Activated naive CD4-positive, alpha-beta T cell treated with anti-CD3 and anti-CD28 coated beads, Interleukin-2, amount 50 U/mL, for 24 hours (primary cell): Measurements from ENCODE around the gene DENND4C.
"Not testable (repeated sequence)": the region's sequence is repeated elsewhere in the genome, so short reads cannot be mapped to it uniquely, and the experiment has no call there.

ENCODE experiments used
- H3K27ac Mint-ChIP-seq: one replicate; pipeline ENCODE4 v1.8.0; 2021; ENCODE audit warnings: mild to moderate bottlenecking, mixed read lengths
- H3K27me3 Mint-ChIP-seq: one replicate; pipeline ENCODE4 v1.8.0; 2021; ENCODE audit warnings: mixed read lengths
- H3K36me3 Mint-ChIP-seq: one replicate; pipeline ENCODE4 v1.8.0; 2021; ENCODE audit warnings: mixed read lengths
- H3K4me1 Mint-ChIP-seq: one replicate; pipeline ENCODE4 v1.8.0; 2021; ENCODE audit warnings: mixed read lengths
- H3K4me3 Mint-ChIP-seq: one replicate; pipeline ENCODE4 v1.8.0; 2021; ENCODE audit warnings: mild to moderate bottlenecking, mixed read lengths
- H3K9me3 Mint-ChIP-seq: one replicate; pipeline ENCODE4 v1.8.0; 2021; ENCODE audit warnings: mixed read lengths

Gene DENND4C

DNA sequence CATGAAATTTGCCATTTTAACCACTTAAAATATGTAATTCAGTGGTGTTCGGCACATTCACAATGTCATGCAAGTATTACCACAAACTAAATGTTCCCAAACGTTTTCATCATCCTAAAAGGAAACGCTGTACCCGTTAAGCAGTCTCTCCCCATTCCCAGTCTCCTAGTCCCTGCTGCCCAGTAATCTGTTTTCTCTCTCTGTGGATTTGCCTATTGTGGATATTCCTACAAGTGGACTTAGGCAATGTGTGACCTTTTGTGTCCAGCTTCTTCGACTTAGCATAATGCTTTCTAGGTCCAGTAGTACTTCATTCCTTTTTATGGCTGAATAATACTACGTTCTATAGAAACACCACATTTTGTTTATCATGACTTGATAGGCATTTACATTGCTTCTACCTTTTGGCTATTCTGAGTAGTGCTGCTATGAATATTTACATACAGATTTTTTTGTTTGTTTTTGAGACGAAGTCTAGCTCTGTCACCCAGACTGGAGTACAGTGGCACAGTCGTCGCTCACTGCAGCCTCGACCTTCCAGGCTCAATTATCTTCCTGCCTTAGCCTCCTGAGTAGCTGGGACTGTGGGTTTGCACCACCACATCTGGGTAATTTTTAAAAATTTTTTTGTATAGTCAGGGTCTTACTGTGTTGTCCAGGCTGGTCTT, 13.0 kb downstream of the DENND4C start:
- H3K27ac Mint-ChIP-seq, result no peak overlapping the region
- H3K9me3 Mint-ChIP-seq, result no peaks in the 10 kb centered on the region
- no peak overlapping the region for H3K4me3 Mint-ChIP-seq
- H3K27me3 Mint-ChIP-seq, result no peaks in the 10 kb centered on the region
- H3K4me1 Mint-ChIP-seq, result peaks cover 58% of the 10 kb centered on the region
- H3K36me3 Mint-ChIP-seq, result peaks cover 19% of the 10 kb centered on the region

DNA sequence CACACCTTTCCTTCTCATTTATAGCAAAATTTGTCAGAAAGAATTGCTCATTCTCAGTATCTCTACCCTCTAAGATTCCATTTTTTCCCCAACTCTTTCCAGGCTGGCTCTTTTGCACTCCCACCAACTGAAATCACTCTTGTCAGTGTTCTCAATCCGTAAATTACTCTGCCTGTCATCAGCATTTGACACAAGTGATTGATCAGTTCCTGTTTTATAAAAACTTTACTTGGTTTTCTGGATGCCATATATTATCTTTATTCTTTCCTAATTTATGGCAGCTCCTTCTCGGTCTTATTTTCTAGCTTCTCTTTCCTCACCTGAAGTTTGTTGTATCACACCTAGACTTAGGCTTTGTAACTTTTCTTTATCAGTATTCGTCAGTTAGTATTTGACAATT, 16.4 kb downstream of the DENND4C start:
- Mint-ChIP-seq H3K36me3 (peaks cover 17% of the 10 kb centered on the region), H3K4me1 (peaks cover 67% of the 10 kb centered on the region), H3K27ac (peak overlapping the region; percentile 18)

DNA sequence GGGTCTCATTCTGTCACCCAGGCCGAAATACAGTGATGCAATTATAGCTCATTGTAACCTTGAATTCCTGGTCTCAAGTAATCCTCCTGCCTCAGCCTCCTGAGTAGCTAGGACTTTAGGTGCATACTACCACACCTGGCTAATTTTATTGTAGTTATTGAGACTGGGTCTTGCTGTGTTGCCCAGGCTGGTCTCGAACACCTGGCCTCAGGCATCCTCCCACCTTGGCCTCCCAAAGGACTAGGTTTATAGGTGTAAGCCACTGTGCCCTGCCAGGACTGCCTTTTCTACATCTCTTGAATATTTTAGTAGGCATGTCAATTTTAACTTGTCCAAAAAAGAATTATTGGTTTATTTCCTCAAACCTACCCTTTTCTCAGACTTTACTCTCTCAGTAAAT, 16.9 kb downstream of the DENND4C start:
- Mint-ChIP-seq H3K4me3 (no peak overlapping the region), H3K36me3 (peaks cover 17% of the 10 kb centered on the region), H3K27me3 (no peaks in the 10 kb centered on the region), H3K27ac (peak overlapping the region; percentile 38), H3K9me3 (no peaks in the 10 kb centered on the region), H3K4me1 (peaks cover 70% of the 10 kb centered on the region)

More for the DNA sequence above, 16.4 kb downstream of the DENND4C start:
- Mint-ChIP-seq H3K27me3 (no peaks in the 10 kb centered on the region), H3K9me3 (no peaks in the 10 kb centered on the region), H3K4me3 (no peak overlapping the region)

DNA sequence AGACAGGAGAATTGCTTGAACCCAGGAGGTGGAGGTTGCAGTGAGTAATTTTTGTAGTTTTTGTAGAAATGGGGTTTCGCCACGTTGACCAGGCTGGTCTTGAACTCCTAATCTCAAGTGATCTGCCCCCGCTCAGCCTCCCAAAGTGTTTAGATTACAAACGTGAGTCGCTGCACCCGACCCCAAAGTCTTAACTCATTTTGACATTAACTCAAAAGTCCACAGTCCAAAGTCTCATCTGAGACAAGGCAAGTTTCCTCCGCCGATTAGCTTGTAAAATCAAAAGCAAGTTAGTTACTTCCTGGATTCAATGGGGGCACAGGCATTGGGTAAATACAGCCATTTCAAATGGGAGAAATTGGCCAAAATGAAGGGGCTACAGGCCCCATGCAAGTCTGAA, 19.9 kb downstream of the DENND4C start:
- not testable (repeated sequence) for H3K27ac Mint-ChIP-seq, H3K9me3 Mint-ChIP-seq, H3K27me3 Mint-ChIP-seq, H3K4me3 Mint-ChIP-seq
- Mint-ChIP-seq H3K4me1 (peaks cover 82% of the 10 kb centered on the region), H3K36me3 (peaks cover 17% of the 10 kb centered on the region)

DNA sequence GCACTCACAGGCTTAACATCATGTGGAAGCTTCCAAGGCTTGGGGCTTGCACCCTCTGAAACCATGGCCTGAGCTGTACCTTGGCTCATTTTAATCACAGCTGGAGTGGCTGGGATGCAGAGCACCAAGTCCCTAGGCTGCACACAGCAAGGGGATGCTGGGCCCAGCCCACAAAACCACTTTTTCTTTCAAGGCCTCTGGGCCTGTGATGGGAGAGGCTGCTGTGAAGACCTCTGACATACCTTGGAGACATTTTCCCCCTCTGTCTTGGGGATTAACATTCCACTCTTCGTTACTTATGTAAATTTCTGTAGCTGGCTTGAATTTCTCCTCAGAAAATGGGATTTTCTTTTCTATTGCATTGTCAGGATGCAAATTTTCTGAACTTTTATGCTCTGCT, 20.7 kb downstream of the DENND4C start:
- Mint-ChIP-seq H3K36me3 (peaks cover 12% of the 10 kb centered on the region), H3K4me1 (peaks cover 79% of the 10 kb centered on the region)
- H3K27ac Mint-ChIP-seq, H3K9me3 Mint-ChIP-seq, H3K4me3 Mint-ChIP-seq, H3K27me3 Mint-ChIP-seq: not testable (repeated sequence)

DNA sequence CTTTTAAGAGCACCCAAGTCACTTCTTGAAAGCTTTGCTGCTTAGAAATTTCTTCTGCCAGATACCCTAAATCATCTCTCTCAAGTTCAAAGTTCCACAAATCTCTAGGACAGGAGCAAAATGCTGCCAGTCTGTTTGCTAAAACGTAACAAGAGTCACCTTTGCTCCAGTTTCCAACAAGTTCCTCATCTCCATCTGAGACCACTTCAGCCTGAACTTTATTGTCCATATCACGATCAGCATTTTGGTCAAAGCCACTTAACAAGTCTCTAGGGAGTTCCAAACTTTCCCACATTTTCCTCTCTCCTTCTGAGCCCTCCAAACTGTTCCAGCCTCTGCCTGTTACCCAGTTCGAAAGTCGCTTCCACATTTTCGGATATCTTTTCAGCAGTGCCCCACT, 21.1 kb downstream of the DENND4C start:
- Mint-ChIP-seq H3K4me1 (peaks cover 76% of the 10 kb centered on the region), H3K36me3 (peaks cover 11% of the 10 kb centered on the region)
- H3K27ac Mint-ChIP-seq, H3K9me3 Mint-ChIP-seq, H3K4me3 Mint-ChIP-seq, H3K27me3 Mint-ChIP-seq: not testable (repeated sequence)

DNA sequence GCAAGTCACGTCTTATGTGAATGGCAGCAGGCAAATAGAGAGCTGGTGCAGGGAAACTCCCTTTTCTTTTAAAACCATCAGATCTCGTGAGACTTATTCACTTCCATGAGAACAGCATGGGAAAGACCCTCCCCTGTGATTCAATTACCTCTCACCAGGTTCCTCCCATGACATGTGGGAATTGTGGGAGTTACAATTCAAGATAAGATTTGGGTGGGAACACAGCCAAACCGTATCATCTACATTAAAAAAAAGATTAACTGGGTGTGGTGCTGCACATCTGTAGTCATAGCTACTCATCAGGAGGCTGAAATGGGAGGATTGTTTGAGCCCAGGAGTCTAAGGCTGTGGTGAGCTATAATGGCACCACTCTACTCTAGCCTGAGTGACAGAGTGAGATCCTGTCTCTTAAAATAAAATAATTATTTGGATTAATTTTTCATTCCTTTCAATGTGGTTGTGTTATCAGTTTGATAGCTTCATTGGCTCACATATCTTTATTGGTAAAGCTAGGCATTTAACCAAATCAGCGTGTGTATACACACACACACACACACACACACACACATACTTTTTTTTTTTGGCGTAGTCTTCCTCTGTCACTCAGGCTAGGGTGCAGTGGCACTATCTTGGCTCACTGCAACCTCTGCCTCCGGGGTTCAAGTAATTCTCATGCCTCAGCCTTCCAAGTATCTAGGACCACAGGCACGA, 21.8 kb downstream of the DENND4C start:
- H3K4me3 Mint-ChIP-seq, result no peak overlapping the region
- no peaks in the 10 kb centered on the region for H3K27me3 Mint-ChIP-seq
- no peaks in the 10 kb centered on the region for H3K9me3 Mint-ChIP-seq
- H3K4me1 Mint-ChIP-seq, result peaks cover 72% of the 10 kb centered on the region
- peaks cover 7% of the 10 kb centered on the region for H3K36me3 Mint-ChIP-seq
- no peak overlapping the region for H3K27ac Mint-ChIP-seq

DNA sequence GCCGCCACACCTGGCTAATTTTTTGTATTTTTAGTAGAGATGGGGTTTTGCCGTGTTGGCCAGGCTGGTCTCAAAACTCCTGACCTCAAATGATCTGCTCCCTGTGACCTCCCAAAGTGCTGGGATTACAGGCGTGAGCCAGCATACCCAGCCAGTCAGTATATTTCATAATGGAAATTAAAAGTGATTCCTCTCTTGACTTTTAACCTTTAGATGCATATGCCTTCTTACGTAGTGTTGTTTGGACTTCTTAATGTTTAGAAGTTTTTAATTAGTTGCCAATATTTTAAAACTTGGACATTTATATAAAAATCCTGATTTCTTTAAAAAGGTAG, 22.4 kb downstream of the DENND4C start:
- Mint-ChIP-seq H3K9me3 (no peaks in the 10 kb centered on the region), H3K27ac (no peak overlapping the region), H3K4me3 (no peak overlapping the region), H3K36me3 (peaks cover 6% of the 10 kb centered on the region), H3K4me1 (peaks cover 72% of the 10 kb centered on the region), H3K27me3 (no peaks in the 10 kb centered on the region)

DNA sequence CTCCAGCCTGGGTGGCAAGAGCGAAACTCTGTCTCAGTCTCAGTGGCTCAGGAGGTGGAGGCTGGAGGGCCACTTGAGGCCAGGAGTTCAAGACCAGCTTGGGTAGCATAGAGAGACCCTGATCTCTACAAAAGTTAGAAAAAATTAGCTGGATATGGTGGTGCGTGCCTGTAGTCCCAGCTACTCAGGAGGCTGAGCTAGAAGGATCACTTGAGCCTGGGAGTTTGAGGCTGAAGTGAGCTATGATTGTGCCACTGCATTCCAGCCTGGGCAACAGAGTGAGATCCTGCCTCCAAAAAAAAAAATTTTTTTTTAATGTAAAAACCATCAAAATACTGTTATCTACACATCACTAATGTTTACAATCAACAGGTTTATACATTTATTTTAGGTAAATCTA, 24.6 kb downstream of the DENND4C start:
- no peak overlapping the region for H3K27ac Mint-ChIP-seq
- no peaks in the 10 kb centered on the region for H3K9me3 Mint-ChIP-seq
- H3K27me3 Mint-ChIP-seq, result no peaks in the 10 kb centered on the region
- peaks cover 9% of the 10 kb centered on the region for H3K36me3 Mint-ChIP-seq
- peaks cover 66% of the 10 kb centered on the region for H3K4me1 Mint-ChIP-seq
- H3K4me3 Mint-ChIP-seq, result no peak overlapping the region

DNA sequence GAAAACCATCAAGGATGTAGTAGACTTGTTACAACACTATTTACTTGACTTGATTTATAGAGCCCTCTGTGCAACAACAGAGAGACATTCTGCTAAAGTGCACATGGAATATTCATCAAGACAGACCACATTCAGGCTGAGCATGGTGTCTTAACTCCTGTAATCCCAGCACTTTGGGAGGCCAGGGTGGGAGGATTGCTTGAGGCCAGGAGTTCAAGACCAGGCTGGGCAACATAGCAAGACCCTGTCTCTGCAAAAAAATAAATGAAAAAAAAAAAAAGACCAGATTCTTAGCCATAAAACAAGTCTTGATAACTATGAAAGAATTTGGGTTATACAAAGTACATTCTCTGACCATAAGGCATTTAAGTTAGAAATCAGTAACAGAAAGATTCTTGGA, 25.3 kb downstream of the DENND4C start:
- peaks cover 66% of the 10 kb centered on the region for H3K4me1 Mint-ChIP-seq
- peaks cover 9% of the 10 kb centered on the region for H3K36me3 Mint-ChIP-seq
- no peaks in the 10 kb centered on the region for H3K27me3 Mint-ChIP-seq
- peak overlapping the region; percentile 23 for H3K27ac Mint-ChIP-seq
- H3K4me3 Mint-ChIP-seq, result no peak overlapping the region
- no peaks in the 10 kb centered on the region for H3K9me3 Mint-ChIP-seq

DNA sequence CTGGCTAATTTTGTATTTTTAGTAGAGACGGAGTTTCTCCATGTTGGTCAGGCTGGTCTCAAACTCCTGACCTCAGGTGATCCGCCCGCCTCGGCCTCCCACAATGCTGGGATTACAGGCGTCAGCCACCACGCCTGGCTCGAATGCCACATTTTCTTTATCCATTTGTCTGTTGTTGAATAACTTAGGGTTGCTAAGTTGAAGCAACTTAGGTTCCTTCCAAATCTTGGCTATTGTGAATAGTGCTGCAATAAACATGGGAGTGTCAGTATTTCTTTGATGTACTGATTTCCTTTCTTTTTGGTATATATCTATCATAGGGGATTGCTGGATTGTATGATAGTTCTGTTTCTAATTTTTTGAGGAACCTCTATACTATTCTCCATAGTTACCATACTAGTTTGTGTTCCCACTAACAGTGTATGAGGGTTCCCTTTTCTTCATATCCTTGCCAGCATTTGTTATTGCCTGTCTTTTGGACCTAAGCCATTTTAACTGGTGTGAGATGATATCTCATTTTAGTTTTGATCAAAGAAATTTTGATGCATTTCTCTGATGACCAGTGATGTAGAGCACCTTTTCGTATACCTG, 29.3 kb downstream of the DENND4C start:
- H3K4me3 Mint-ChIP-seq, H3K36me3 Mint-ChIP-seq, H3K27me3 Mint-ChIP-seq, H3K9me3 Mint-ChIP-seq: not testable (repeated sequence)
- Mint-ChIP-seq H3K27ac (peak overlapping the region; percentile 31), H3K4me1 (peaks cover 57% of the 10 kb centered on the region)

DNA sequence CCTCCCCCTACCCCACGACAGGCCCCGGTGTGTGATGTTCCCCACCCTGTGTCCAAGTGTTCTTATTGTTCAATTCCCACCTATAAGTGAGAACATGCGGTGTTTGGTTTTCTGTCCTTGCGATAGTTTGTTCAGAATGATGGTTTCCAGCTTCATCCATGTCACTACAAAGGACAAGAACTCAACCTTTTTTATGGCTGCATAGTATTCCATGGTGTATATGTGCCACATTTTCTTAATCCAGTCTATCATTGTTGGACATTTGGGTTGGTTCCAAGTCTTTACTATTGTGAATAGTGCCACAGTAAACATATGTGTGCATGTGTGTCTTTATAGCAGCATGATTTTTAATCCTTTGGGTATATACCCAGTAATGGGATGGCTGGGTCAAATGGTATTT, 35.1 kb downstream of the DENND4C start:
- not testable (repeated sequence) for H3K9me3 Mint-ChIP-seq, H3K27ac Mint-ChIP-seq, H3K4me3 Mint-ChIP-seq, H3K27me3 Mint-ChIP-seq
- H3K36me3 Mint-ChIP-seq, result peaks cover 18% of the 10 kb centered on the region
- H3K4me1 Mint-ChIP-seq, result peaks cover 74% of the 10 kb centered on the region

DNA sequence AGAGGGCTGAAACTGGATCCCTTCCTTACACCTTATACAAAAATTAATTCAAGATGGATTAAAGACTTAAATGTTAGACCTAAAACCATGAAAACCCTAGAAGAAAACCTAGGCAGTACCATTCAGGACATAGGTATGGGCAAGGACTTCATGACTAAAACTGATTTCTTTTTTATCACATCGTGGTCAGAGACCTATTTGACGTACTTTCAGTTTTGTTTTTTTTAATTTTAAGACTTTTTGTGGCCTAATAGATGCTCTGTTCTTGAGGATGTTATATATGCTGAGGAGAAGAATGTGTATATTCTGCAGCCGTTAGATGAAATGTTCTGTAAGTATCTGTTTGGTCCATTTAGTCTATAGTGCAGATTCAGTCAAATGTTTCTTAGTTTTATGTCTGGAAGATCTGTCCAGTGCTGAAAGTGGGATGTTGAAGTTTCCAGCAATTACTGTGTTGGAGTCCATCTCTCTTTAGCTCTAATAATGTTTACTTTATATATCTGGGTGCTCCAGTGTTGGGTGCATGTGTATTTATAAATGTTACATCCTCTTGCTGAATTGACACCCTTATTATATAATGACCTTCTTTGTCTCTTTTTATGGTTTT, 36.4 kb downstream of the DENND4C start:
- H3K9me3 Mint-ChIP-seq, H3K27me3 Mint-ChIP-seq, H3K4me3 Mint-ChIP-seq: not testable (repeated sequence)
- Mint-ChIP-seq H3K27ac (peak overlapping the region; percentile 76), H3K4me1 (peaks cover 63% of the 10 kb centered on the region), H3K36me3 (peaks cover 21% of the 10 kb centered on the region)

DNA sequence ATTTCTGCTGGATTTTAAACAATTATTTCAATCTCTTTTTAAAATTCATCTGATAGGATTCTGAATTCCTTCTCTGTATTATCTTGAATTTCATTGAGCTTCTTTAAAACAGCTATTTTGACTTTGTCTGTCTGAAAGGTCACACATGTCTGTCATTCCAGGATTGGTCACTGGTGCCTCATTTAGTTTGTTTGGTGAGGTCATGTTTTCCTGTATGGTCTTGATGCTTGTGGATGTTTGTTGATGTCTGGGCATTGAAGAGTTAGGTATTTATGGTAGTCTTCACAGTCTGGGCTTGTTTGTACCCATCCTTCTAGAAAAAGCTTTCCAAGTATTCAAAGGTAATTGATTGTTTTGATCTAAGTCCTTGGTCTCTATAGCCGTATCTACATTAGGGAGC, 39.1 kb downstream of the DENND4C start:
- no peaks in the 10 kb centered on the region for H3K9me3 Mint-ChIP-seq
- no peak overlapping the region for H3K27ac Mint-ChIP-seq
- peaks cover 57% of the 10 kb centered on the region for H3K4me1 Mint-ChIP-seq
- H3K36me3 Mint-ChIP-seq, result peaks cover 23% of the 10 kb centered on the region
- no peak overlapping the region for H3K4me3 Mint-ChIP-seq
- H3K27me3 Mint-ChIP-seq, result no peaks in the 10 kb centered on the region

DNA sequence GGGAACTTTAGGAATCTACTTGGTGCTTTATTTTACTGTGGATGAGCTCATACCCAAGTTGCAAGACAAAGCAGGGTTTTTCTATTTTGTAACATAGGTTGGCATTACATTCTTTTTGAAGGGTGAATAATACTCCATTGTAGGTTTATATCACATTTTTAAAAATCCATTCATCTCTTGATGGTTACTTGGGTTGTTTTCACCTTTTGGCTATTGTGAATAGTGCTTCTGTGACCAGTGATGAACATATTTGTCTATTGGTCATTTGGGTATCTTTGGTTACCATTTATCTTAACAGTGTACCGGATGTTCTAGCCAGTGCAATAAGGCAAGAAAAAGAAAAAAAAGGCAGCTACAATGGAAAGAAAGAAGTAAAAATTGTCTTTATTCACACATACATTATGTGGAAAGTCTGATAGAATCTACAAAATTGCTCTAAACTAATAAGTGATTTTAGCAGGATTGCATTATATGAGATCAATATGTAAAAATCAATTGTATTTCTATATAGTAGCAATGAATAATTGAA, 40.0 kb downstream of the DENND4C start:
- Mint-ChIP-seq H3K27me3 (no peaks in the 10 kb centered on the region), H3K27ac (no peak overlapping the region), H3K4me1 (peaks cover 54% of the 10 kb centered on the region), H3K4me3 (no peak overlapping the region), H3K9me3 (no peaks in the 10 kb centered on the region), H3K36me3 (peaks cover 21% of the 10 kb centered on the region)

DNA sequence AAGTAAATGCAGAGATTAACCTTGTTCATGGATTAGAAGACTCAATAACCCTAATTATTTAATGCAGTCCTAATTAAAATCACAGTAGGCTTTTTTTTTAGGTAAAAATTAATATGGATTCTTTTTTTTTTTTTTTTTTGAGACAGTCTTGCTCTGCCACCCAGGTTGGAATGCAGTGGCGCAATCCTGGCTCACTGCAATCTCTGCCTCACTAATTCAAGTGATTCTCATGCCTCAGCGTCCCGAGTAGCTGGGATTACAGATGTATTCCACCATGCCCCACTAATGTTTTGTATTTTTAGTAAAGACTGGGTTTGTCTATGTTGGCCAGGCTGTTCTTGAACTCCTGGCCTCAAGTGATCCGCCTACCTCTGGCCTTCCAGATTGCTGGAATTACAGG, 40.6 kb downstream of the DENND4C start:
- Mint-ChIP-seq H3K27me3 (no peaks in the 10 kb centered on the region), H3K27ac (no peak overlapping the region), H3K4me3 (no peak overlapping the region), H3K4me1 (peaks cover 56% of the 10 kb centered on the region), H3K36me3 (peaks cover 21% of the 10 kb centered on the region), H3K9me3 (no peaks in the 10 kb centered on the region)
